ENCODE results near the gene LAMA2. TPM values are rescaled to one million over a fixed set of nuclear protein-coding genes. Genes with fewer than 3 reads are reported as not detected.
"Not testable (repeated sequence)": the region's sequence is repeated elsewhere in the genome, so short reads cannot be mapped to it uniquely, and the experiment has no call there.

The LAMA2 gene
- total and polyA plus RNA-seq, 7 experiments from 2014 or later, result 0.02 to 0.59 (median 0.35) TPM; not detected in 4

DNA sequence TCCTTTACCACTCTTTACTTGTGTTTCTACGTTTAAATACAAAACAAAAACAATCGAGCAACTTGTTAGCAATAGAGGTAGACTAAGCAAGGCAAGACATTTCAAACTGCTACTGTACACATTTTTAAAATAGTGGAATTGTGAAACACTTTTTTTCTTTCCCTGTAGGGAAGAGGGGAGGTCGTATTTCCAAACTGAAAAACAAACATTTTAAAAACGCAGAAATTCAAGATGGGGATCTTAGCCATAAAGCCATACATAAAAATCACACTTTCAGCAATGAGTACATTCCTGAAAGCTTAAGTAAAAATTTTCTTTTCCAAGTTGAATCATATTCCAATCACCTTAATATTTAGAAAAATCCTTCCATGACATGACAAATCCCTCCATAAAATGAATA is 267.6 kb downstream of the LAMA2 start:
- Histone ChIP-seq H3K9me3 (ENCODE audit: control insufficient read depth in 2 of 3, low read length in 3 of 3) (no peaks in the 10 kb centered on the region), H3K36me3 (ENCODE audit: control insufficient read depth in 2 of 3, insufficient read depth in 3 of 3, low read length in 3 of 3) (no peaks in the 10 kb centered on the region), H3K27ac (ENCODE audit: low read depth, low read length) (no peak overlapping the region), H3K4me3 (ENCODE audit: low read length) (no peak overlapping the region), H3K27me3 (ENCODE audit: control insufficient read depth in 2 of 2, insufficient read depth in 2 of 2, low read length in 2 of 2) (no peaks in the 10 kb centered on the region), H3K4me1 (ENCODE audit: control insufficient read depth in 2 of 2, insufficient read depth in 2 of 2, low read length in 2 of 2) (no peaks in the 10 kb centered on the region)
- DNase-seq (no peak), ATAC-seq (no peak)
- POLR2A ChIA-PET, result no interaction called here
- H3K9me3 Mint-ChIP-seq, result no peaks in the 10 kb centered on the region
- intact Hi-C loops (cut with micrococcal nuclease), result no loop called here
- H3K4me1 Mint-ChIP-seq, result no peaks in the 10 kb centered on the region
- H3K27ac Mint-ChIP-seq, result no peak overlapping the region
- CTCF ChIA-PET, result no interaction called here
- no peak overlapping the region for H3K4me3 Mint-ChIP-seq
- no peaks in the 10 kb centered on the region for H3K36me3 Mint-ChIP-seq
- peaks cover 0 to 9% (median 0%) of the 10 kb centered on the region in 5 donors for H3K27me3 Mint-ChIP-seq

DNA sequence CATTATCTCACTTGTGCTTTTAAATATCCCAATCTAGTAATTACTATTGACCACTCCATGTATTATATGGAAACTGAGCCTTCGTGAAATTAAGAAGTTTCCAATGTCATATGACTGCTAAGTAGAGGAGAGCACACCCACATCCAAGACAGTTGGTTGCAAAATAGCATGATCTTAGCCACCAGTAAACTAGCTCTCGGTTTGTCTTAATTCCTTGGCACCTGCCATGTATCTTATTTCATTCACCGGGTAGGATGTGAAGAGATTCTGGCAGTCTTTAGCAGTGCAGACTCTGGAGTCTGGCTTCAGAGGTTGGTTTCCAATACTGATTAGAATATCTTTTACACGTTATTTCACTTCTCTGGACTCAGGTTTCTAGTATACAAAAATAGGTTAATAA is 270.3 kb downstream of the LAMA2 start:
- no peaks in the 10 kb centered on the region for H3K4me1 Mint-ChIP-seq
- DNase-seq (no peak), ATAC-seq (no peak)
- no peaks in the 10 kb centered on the region for H3K36me3 Mint-ChIP-seq
- ChIA-PET POLR2A (no interaction called here), CTCF (no interaction called here)
- peaks cover 0 to 6% (median 0%) of the 10 kb centered on the region in 5 donors for H3K27me3 Mint-ChIP-seq
- H3K9me3 Mint-ChIP-seq, result no peaks in the 10 kb centered on the region
- H3K4me1 ChIP-seq (ENCODE audit: control insufficient read depth in 2 of 2, insufficient read depth in 2 of 2, low read length in 2 of 2), result no peaks in the 10 kb centered on the region
- no peak overlapping the region for H3K4me3 ChIP-seq (ENCODE audit: low read length)
- no peaks in the 10 kb centered on the region for H3K27me3 ChIP-seq (ENCODE audit: control insufficient read depth in 2 of 2, insufficient read depth in 2 of 2, low read length in 2 of 2)
- no peaks in the 10 kb centered on the region for H3K36me3 ChIP-seq (ENCODE audit: control insufficient read depth in 2 of 3, insufficient read depth in 3 of 3, low read length in 3 of 3)
- intact Hi-C loops (cut with micrococcal nuclease), result no loop called here
- no peak overlapping the region for H3K27ac Mint-ChIP-seq
- H3K27ac ChIP-seq (ENCODE audit: low read depth, low read length), result no peak overlapping the region
- no peaks in the 10 kb centered on the region for H3K9me3 ChIP-seq (ENCODE audit: control insufficient read depth in 2 of 3, low read length in 3 of 3)
- H3K4me3 Mint-ChIP-seq, result no peak overlapping the region

DNA sequence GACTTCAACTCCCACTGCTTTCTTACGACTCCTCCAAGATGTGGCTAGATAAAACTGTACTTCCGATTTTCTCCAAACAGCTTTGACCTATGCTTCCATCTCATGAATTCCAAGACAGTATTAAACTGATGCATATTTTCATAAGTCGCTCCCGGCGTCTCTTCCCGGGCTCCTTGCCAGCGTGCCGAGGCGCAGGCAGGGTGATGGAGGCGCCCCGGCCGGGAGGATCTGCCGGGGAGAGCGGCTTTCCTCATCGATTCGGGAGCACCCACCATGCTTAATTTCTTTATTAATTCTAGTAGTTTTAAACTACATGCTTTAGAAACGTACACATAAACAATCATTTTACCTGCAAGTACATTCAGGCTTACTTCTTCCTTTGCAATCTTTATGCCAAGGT is 276.3 kb downstream of the LAMA2 start:
- H3K9me3 ChIP-seq (ENCODE audit: control insufficient read depth in 2 of 3, low read length in 3 of 3); CTCF ChIA-PET; intact Hi-C loops (cut with micrococcal nuclease); H3K27ac ChIP-seq (ENCODE audit: low read depth, low read length); POLR2A ChIA-PET; H3K4me1 Mint-ChIP-seq; H3K27ac Mint-ChIP-seq; H3K36me3 Mint-ChIP-seq; H3K4me3 Mint-ChIP-seq; H3K4me3 ChIP-seq (ENCODE audit: low read length); H3K4me1 ChIP-seq (ENCODE audit: control insufficient read depth in 2 of 2, insufficient read depth in 2 of 2, low read length in 2 of 2); H3K9me3 Mint-ChIP-seq; H3K27me3 Mint-ChIP-seq; H3K36me3 ChIP-seq (ENCODE audit: control insufficient read depth in 2 of 3, insufficient read depth in 3 of 3, low read length in 3 of 3); DNase-seq; ATAC-seq; H3K27me3 ChIP-seq (ENCODE audit: control insufficient read depth in 2 of 2, insufficient read depth in 2 of 2, low read length in 2 of 2): not testable (repeated sequence)

DNA sequence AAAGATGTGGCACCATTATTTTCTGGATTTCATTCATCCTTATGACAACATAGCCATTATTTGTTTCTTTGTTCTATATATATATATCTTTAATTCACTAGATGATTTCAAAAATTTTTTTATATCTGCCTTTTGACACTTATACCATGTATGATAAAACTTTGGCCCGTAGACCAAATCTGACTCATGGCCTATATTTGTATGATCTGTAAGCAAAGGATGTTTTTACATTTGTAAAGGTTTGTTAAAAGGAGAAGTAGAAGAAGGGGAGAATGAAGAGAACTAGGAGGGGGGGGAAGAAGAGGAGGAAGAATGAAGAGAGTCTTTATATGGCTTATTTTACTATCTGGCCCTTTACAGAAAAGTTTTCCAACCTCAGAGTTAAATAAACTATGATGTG is 279.7 kb downstream of the LAMA2 start:
- H3K27ac ChIP-seq (ENCODE audit: low read depth, low read length), result no peak overlapping the region
- no peak for ATAC-seq
- no peaks in the 10 kb centered on the region for H3K27me3 ChIP-seq (ENCODE audit: control insufficient read depth in 2 of 2, insufficient read depth in 2 of 2, low read length in 2 of 2)
- no peak overlapping the region for H3K4me3 Mint-ChIP-seq
- no peak overlapping the region for H3K27ac Mint-ChIP-seq
- H3K4me3 ChIP-seq (ENCODE audit: low read length), result no peak overlapping the region
- H3K9me3 ChIP-seq (ENCODE audit: control insufficient read depth in 2 of 3, low read length in 3 of 3), result no peaks in the 10 kb centered on the region
- no peaks in the 10 kb centered on the region for H3K4me1 Mint-ChIP-seq
- no peaks in the 10 kb centered on the region for H3K36me3 Mint-ChIP-seq
- peaks cover 0 to 3% (median 0%) of the 10 kb centered on the region in 11 donors for H3K9me3 Mint-ChIP-seq
- no peaks in the 10 kb centered on the region for H3K27me3 Mint-ChIP-seq
- CTCF ChIA-PET, result interaction anchor here (0.7 kb wide), 1 partner anchor 1616 kb away, joined by 3 read pairs; no protein-coding TSS in a partner anchor
- no peaks in the 10 kb centered on the region for H3K4me1 ChIP-seq (ENCODE audit: control insufficient read depth in 2 of 2, insufficient read depth in 2 of 2, low read length in 2 of 2)
- intact Hi-C loops (cut with micrococcal nuclease), result no loop called here
- POLR2A ChIA-PET, result no interaction called here
- H3K36me3 ChIP-seq (ENCODE audit: control insufficient read depth in 2 of 3, insufficient read depth in 3 of 3, low read length in 3 of 3), result no peaks in the 10 kb centered on the region
- no peak for DNase-seq

DNA sequence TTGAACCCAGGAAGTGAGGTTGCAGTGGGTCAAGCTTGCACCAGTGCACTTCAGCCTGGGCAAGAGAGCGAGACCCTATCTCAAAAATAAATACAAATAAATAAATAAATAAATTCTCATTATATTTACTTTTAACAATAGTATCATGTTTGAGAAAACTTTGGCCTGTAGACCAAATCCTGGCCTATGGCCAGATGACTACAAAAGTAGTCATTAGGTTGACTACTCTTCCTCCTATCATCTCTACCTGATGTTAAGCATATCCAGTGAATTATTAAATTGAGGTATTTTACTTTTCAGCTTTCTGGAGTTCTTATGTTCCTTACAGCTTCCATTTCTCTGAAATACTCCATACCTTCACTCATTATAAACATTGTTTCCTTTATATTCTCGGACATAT is 280.6 kb downstream of the LAMA2 start:
- peaks cover 0 to 3% (median 0%) of the 10 kb centered on the region in 11 donors for H3K9me3 Mint-ChIP-seq
- CTCF ChIA-PET, result no interaction called here
- H3K4me3 Mint-ChIP-seq, result no peak overlapping the region
- ATAC-seq (no peak), DNase-seq (no peak)
- Histone ChIP-seq H3K27ac (ENCODE audit: low read depth, low read length) (no peak overlapping the region), H3K4me1 (ENCODE audit: control insufficient read depth in 2 of 2, insufficient read depth in 2 of 2, low read length in 2 of 2) (no peaks in the 10 kb centered on the region), H3K4me3 (ENCODE audit: low read length) (no peak overlapping the region), H3K36me3 (ENCODE audit: control insufficient read depth in 2 of 3, insufficient read depth in 3 of 3, low read length in 3 of 3) (no peaks in the 10 kb centered on the region), H3K27me3 (ENCODE audit: control insufficient read depth in 2 of 2, insufficient read depth in 2 of 2, low read length in 2 of 2) (no peaks in the 10 kb centered on the region), H3K9me3 (ENCODE audit: control insufficient read depth in 2 of 3, low read length in 3 of 3) (no peaks in the 10 kb centered on the region)
- intact Hi-C loops (cut with micrococcal nuclease), result no loop called here
- H3K27ac Mint-ChIP-seq, result no peak overlapping the region
- no peaks in the 10 kb centered on the region for H3K36me3 Mint-ChIP-seq
- POLR2A ChIA-PET, result no interaction called here
- no peaks in the 10 kb centered on the region for H3K4me1 Mint-ChIP-seq
- H3K27me3 Mint-ChIP-seq, result no peaks in the 10 kb centered on the region

DNA sequence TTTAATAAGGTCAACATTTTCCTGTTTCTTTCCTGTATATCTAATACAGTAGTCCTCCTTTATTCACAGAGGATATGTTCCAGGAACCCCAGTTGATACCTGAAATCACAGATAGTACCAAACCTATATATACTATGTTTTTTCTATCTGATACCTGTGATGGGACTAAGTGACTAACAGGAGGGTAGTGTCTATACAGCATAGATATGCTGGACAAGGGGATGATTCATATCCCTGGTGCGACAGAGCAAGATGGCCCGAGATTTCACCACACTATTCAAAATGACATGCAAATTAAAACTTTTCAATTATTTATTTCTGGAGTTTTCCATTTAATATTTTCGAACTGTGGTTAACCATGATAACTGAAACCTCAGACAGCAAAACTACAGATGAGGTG is 281.1 kb downstream of the LAMA2 start:
- CTCF ChIA-PET, result no interaction called here
- no peak overlapping the region for H3K27ac ChIP-seq (ENCODE audit: low read depth, low read length)

DNA sequence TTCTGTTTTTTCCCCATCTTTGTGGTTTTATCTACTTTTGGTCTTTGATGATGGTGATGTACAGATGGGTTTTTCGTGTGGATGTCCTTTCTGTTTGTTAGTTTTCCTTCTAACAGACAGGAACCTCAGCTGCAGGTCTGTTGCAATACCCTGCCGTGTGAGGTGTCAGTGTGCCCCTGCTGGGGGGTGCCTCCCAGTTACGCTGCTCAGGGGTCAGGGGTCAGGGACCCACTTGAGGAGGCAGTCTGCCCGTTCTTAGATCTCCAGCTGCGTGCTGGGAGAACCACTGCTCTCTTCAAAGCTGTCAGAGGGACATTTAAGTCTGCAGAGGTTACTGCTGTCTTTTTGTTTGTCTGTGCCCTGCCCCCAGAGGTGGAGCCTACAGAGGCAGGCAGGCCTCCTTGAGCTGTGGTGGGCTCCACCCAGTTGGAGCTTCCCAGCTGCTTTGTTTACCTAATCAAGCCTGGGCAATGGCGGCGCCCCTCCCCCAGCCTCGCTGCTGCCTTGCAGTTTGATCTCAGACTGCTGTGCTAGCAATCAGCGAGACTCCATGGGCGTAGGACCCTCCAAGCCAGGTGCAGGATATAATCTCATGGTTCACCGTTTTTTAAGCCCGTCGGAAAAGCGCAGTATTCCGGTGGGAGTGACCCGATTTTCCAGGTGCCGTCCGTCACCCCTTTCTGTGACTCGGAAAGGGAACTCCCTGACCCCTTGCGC is 289.5 kb downstream of the LAMA2 start:
- H3K36me3 Mint-ChIP-seq; H3K27ac ChIP-seq (ENCODE audit: low read depth, low read length); intact Hi-C loops (cut with micrococcal nuclease); POLR2A ChIA-PET; DNase-seq; H3K4me3 Mint-ChIP-seq; H3K27me3 ChIP-seq (ENCODE audit: control insufficient read depth in 2 of 2, insufficient read depth in 2 of 2, low read length in 2 of 2); H3K4me1 ChIP-seq (ENCODE audit: control insufficient read depth in 2 of 2, insufficient read depth in 2 of 2, low read length in 2 of 2); H3K4me3 ChIP-seq (ENCODE audit: low read length); H3K36me3 ChIP-seq (ENCODE audit: control insufficient read depth in 2 of 3, insufficient read depth in 3 of 3, low read length in 3 of 3); CTCF ChIA-PET; H3K9me3 Mint-ChIP-seq; H3K9me3 ChIP-seq (ENCODE audit: control insufficient read depth in 2 of 3, low read length in 3 of 3); ATAC-seq; H3K4me1 Mint-ChIP-seq; H3K27ac Mint-ChIP-seq: not testable (repeated sequence)
- H3K27me3 Mint-ChIP-seq, result peaks cover 0 to 21% (median 20%) of the 10 kb centered on the region in 5 donors

More for the DNA sequence above, 281.1 kb downstream of the LAMA2 start:
- ATAC-seq (no peak), DNase-seq (no peak)
- Histone ChIP-seq H3K9me3 (ENCODE audit: control insufficient read depth in 2 of 3, low read length in 3 of 3) (no peaks in the 10 kb centered on the region), H3K4me1 (ENCODE audit: control insufficient read depth in 2 of 2, insufficient read depth in 2 of 2, low read length in 2 of 2) (no peaks in the 10 kb centered on the region), H3K4me3 (ENCODE audit: low read length) (no peak overlapping the region), H3K27me3 (ENCODE audit: control insufficient read depth in 2 of 2, insufficient read depth in 2 of 2, low read length in 2 of 2) (no peaks in the 10 kb centered on the region), H3K36me3 (ENCODE audit: control insufficient read depth in 2 of 3, insufficient read depth in 3 of 3, low read length in 3 of 3) (no peaks in the 10 kb centered on the region)
- POLR2A ChIA-PET, result no interaction called here
- peaks cover 0 to 3% (median 0%) of the 10 kb centered on the region in 11 donors for H3K9me3 Mint-ChIP-seq
- H3K27ac Mint-ChIP-seq, result no peak overlapping the region
- H3K4me3 Mint-ChIP-seq, result no peak overlapping the region
- no peaks in the 10 kb centered on the region for H3K4me1 Mint-ChIP-seq
- intact Hi-C loops (cut with micrococcal nuclease), result no loop called here
- no peaks in the 10 kb centered on the region for H3K27me3 Mint-ChIP-seq
- H3K36me3 Mint-ChIP-seq, result no peaks in the 10 kb centered on the region
